ENCODE measurements around the gene PCYT1A. TPM values are rescaled to one million over a fixed set of nuclear protein-coding genes. Genes with fewer than 3 reads are reported as not detected.
"Not testable (repeated sequence)": the region's sequence is repeated elsewhere in the genome, so short reads cannot be mapped to it uniquely, and the experiment has no call there.

Gene PCYT1A
- total RNA-seq, 1 experiment from 2014 or later, result 36.9 TPM

DNA sequence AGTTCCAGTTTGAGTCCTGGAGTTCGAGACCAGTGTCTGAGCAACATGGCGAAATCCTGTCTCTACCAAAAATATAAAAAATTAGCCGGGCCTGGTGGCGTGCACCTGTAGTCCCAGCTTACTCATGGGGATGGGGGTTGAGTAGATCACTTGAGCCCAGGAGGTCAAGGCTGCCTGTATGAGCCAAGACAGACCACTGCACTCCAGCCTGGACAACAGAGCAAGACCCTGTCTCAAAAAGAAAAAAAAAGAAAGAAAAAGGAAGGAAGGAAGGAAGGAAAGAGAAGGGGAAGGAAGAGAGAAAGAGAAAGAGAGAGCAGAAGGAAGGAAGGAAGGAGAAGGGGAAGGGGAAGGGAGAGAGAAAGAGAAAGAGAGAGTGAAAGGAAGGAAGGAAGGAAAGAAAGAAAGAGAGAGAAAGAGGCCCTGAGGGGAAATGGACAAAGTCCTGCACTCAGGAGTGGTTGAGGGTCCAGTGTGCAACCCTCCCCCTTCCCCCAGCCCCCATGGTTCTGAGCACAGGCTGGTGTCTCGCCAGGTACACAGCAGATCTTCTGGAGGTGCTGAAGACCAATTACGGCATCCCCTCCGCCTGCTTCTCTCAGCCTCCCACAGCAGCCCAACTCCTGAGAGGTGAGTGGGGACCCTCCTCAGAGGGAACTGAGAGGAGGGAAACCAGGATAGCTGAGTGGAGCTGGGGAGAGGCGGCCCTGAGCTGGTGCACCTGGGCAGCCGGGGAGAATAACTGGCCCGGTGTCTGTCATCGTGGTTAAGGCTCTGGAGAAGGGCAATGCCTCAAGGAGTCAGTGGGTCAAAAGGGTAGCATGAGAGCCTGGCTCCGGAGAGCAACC lies 70.0 kb downstream of the PCYT1A start:
- no peak for DNase-seq (ENCODE audit: extremely low read depth, low read depth)

DNA sequence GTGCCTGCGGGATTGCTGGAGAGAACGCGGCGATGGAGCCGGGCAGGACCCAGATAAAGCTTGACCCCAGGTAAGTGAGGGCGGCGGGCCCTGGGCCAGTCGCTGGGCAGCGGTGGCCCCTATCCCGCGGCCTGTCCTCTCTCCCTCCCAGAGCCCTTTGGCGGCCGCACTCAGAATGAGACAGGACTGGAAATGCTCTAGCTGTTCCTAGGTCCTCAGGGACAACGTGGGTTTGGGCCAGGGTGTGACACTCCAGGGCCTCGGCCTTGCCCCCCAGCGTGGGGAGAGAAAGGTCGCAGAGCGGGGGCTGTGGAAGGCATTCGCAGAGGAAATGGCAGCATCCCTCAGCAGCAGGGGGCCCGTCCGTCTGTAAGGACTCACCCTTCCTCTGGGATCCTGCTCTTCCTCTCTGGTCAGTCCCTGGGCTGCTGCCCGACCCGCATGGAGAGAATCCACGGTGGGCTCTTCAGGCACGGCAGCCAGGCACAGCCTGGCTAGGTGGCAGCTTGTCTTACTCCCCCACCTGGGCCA lies 70.8 kb downstream of the PCYT1A start:
- no peak for DNase-seq (ENCODE audit: extremely low read depth, low read depth)

- no peak for DNase-seq (ENCODE audit: extremely low read depth, low read depth)
Observed at GRCh38 chr3:196216089-196216564, 71.4 kb downstream of the PCYT1A start, which contains the start of gene SLC51A. TSS of gene SLC51A (plus strand) at chr3:196216534. CDS start at chr3:196216713, 179 bp downstream.

GRCh38 chr3:196215493-196216020 lies 72.0 kb downstream of the PCYT1A start:
- DNase-seq (ENCODE audit: extremely low read depth, low read depth), result no peak

- no peak for DNase-seq (ENCODE audit: extremely low read depth, low read depth)
Observed at GRCh38 chr3:196214783-196215441, 72.6 kb downstream of the PCYT1A start.

DNA sequence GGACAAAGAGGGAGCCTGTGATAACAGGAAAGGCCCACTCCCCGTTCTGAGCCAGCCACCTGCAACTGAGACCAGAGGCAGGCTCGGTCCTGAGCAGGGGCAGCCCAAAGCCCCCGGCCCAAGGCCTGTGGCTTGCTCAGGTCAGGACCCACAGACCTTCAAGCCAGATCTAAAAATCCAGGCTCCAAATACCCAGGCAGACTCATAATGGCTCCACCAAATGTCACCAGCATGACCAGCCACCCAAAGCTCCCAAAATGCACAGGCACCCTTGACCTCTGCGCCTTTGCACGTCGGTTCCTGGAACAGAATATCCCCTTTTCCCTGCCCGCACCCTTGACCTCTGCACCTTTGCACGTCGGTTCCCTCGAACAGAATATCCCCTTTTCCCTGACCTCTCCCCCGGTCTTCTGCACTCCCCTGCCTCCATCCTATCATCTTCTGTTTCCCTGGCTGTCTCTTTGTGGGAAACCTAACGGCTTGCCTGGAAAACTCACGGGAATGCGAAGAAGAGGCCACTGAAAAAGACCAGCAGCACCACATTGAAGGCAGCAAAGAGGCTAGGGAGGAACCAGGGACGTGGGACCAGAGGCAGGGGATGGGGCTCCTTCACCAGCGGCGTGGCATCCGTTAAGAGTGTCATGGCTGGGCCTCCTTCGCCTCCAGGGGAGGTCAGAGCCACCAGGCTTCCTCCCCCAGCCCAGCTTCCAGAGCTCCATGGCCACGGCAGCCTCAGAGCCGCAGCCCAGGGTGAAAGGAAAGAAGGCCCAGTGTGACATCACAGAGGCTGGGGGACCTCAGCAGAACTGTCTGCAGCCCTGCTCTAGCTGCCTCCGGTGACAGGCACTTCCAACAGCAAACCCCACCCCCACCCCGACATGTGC lies 76.6 kb downstream of the PCYT1A start, which contains the start of gene ZDHHC19:
TSS of gene ZDHHC19 (minus strand) at position 728 of the 884 bp plus-strand sequence. CDS start at position 643, 85 bp downstream.
- DNase-seq (ENCODE audit: extremely low read depth, low read depth), result no peak

GRCh38 chr3:196209944-196210672 lies 77.4 kb downstream of the PCYT1A start:
- not testable (repeated sequence) for DNase-seq (ENCODE audit: extremely low read depth, low read depth)

DNA sequence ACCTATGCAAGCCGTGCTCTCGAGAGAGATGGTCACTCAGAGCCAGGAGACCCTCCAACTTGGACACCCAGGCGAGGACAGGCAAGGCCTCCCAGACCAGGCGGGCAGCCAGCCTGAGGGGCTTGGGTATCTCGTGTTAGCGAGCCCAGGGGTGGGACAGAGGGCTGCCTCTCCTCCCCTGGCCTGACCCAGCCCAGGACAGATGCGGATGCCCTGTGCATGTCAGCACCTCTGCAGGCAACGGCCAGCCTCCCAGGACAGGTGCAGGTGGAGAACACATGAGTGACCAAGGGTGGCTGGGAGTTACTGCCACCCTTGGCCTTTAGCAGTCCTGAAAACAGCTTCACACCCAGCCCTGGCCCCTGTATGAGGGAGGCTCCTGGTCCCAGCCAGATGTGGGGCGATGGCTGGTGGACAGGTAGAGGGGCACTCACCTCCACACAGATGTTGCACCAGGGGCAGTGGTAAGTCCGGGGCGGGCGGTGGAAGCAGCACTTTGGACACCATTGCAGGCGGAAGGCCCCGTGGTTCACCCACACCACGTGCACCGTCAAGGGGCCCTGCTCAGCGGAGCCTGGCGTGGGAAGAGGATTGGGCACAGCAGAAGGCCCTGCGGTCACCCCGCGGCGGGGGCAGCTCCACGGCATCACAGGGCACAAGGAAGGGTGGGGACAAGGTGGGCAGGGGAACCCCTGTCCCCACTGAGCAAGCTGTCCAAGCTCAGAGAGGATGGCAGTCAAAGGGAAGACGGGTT lies 78.4 kb downstream of the PCYT1A start:
- no peak for DNase-seq (ENCODE audit: extremely low read depth, low read depth)

DNA sequence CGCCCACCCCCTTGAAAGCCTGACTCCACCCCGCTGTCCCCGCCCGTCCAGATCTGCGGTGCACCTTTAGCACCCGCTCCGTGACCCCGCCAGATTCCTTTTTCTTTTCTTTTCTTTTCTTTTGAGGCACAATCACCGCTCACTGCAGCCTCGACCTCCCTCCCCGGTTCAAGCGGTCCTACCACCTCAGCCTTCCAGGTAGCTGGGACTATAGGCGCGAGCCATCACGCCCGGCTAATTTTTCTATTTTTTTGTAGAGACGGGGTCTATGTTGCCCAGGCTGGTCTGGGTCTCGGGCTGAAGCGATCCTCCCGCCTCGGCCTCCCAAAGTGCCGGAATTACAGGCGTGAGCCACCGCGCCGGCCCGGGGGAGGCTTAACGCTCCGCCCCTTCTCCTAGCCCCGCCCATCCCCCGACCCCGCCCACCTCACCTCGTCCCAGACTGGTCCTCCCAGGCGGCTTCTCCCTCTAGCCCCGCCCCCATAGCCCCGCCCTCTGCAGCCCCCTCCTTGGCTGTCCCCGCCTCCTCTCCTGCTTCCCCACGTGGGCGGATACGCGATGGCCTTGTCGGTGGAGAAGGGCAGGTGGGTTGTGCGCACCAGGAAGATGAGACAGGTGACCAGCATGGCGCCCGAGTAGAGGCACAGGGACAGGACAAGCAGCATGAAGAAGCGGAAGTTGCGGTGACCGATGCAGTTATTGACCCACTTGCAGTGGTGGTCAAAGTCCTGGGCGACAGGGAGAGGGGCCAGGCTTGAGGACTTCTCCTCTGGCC lies 79.5 kb downstream of the PCYT1A start:
- DNase-seq (ENCODE audit: extremely low read depth, low read depth), result no peak

DNA sequence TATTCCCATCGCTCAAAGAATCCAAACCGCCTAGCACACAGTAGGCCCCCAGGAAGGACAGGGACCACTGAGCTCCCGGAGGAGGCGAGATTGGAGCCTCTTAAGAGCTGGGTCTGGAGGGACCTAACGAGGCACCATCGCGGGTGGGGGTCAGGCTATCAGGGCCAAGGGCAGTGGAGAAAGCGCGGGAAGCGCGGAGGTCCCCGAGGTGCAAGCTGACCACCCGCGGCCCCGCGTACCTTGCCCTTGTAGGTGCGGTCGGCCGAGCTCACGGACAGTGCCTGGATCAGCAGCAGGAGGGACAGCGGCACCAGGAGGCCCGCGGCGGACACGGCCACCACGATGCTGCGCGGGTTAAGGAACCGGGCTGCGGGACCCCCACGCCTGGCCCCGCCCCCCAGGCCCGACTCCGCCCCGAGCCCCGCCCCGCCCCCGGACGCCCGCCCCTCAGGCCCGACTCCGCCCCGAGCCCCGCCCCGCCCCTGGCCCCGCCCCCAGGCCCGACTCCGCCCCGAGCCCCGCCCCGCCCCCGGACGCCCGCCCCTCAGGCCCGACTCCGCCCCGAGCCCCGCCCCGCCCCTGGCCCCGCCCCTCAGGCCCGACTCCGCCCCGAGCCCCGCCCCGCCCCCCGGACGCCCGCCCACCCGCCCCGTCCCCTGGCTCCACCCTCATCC lies 80.2 kb downstream of the PCYT1A start:
- DNase-seq (ENCODE audit: extremely low read depth, low read depth), result no peak

DNA sequence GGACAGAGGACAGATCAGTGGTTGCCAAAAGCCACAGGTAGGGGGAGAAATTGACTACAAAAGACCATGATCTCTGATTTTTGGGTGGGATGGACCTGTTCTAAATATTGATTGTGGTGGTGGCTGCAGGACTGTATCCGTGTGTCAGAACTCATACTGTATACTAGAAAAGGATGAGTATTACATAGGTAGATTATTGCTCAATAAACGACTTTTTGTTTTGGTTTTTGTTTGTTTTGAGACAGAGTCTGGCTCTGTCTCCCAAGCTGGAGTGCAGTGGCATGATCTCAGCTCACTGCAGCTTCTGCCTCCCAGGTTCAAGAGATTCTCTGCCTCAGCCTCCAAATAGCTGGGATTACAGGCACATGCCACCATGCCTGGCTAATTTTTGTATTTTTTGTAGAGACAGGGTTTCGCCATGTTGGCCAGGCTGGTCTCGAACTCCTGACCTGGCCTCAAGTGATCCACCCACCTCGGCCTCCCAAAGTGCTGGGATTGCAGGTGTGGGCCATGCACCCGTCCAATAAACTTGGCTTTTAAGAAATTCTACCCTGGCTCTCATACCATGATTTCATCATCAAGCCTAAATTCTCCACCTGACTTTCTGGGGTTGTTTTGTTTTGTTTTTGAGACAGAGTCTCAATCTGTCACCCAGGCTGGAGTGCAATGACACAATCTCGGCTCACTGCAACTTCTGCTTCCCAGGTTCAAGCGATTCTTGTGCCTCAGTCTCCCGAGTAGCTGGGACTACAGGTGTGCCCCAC lies 81.9 kb downstream of the PCYT1A start:
- DNase-seq (ENCODE audit: extremely low read depth, low read depth), result not testable (repeated sequence)

DNA sequence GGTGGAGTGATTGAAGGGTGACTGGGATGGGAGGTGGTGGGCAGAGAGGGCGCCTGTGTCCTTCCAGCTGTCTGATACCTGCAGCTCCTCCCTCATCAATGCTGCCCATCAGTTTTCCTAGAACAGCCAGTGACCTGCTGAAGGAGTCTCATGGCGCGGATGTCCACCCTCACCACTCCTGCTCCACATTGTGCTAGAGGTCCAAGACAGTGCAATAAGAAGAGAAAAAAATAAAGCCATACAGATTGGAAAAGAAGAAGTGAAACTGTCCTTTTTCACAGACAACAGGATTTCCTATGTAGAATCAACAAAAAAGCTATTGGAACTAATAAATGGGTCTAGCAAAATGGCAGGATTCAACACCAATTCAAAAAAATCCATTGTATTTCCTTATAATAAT lies 83.7 kb downstream of the PCYT1A start:
- DNase-seq (ENCODE audit: extremely low read depth, low read depth), result no peak

GRCh38 chr3:196202516-196202970 lies 85.0 kb downstream of the PCYT1A start:
- DNase-seq (ENCODE audit: extremely low read depth, low read depth), result no peak

GRCh38 chr3:196198771-196199753 lies 88.5 kb downstream of the PCYT1A start:
- DNase-seq (ENCODE audit: extremely low read depth, low read depth), result no peak

GRCh38 chr3:196198081-196198675 lies 89.3 kb downstream of the PCYT1A start:
- no peak for DNase-seq (ENCODE audit: extremely low read depth, low read depth)

Measured in NCI-H460 (cell line).